ENCODE measurements around the gene FGGY. TPM values are rescaled to one million over a fixed set of nuclear protein-coding genes. Genes with fewer than 3 reads are reported as not detected.

FGGY gene
- total RNA-seq, 1 experiment from 2014 or later = 14.6 TPM

- Histone ChIP-seq H4K91ac (ENCODE audit: insufficient read length, low read depth, low read length) (no peak overlapping the region), H3T11ph (ENCODE audit: low read length) (no peak overlapping the region), H3K23ac (ENCODE audit: insufficient read length, low read depth, low read length) (no peak overlapping the region), H2AK5ac (ENCODE audit: insufficient read length, low read length) (no peak overlapping the region), H3K4me1 (ENCODE audit: insufficient read depth, low read length) (no peaks in the 10 kb centered on the region), H3K9me3 (ENCODE audit: control insufficient read depth, low read depth, low read length) (no peaks in the 10 kb centered on the region), H4K5ac (ENCODE audit: insufficient read length, low read depth, low read length) (no peak overlapping the region), H2BK15ac (ENCODE audit: low read depth, low read length) (no peak overlapping the region), H2BK120ac (ENCODE audit: low read depth, low read length, poor library complexity, severe bottlenecking) (no peak overlapping the region), H2BK12ac (ENCODE audit: insufficient read length, low read depth, low read length) (no peak overlapping the region), H2BK20ac (ENCODE audit: low read depth, low read length, poor library complexity, severe bottlenecking) (no peak overlapping the region), H3K18ac (ENCODE audit: insufficient read length, low read depth, low read length) (no peak overlapping the region), H3K79me1 (ENCODE audit: insufficient read depth, low read depth, low read length, poor library complexity, severe bottlenecking) (no peaks in the 10 kb centered on the region), H3K27me3 (ENCODE audit: insufficient read depth, low read length) (no peaks in the 10 kb centered on the region), H3K79me2 (ENCODE audit: insufficient read depth, low read length) (no peaks in the 10 kb centered on the region), H3K27ac (ENCODE audit: insufficient read length, low read depth, low read length) (no peak overlapping the region), H4K8ac (replicated peaks; ENCODE audit: insufficient read length, low read depth, low read length) (no peak overlapping the region), H3K4ac (ENCODE audit: low read depth, low read length) (no peak overlapping the region), H3K4me2 (ENCODE audit: insufficient read depth, insufficient read length, low read length) (no peak overlapping the region), H2AFZ (ENCODE audit: low read length) (no peak overlapping the region), H2BK5ac (ENCODE audit: insufficient read length, low read length) (no peak overlapping the region), H3K23me2 (ENCODE audit: insufficient read length, low read depth, low read length, poor library complexity, severe bottlenecking) (no peaks in the 10 kb centered on the region), H3K56ac (ENCODE audit: insufficient read length, low read depth, low read length) (no peak overlapping the region), H3K14ac (ENCODE audit: insufficient read depth, low read length) (no peak overlapping the region), H3K9ac (ENCODE audit: extremely low read depth, insufficient read length, low read length) (no peak overlapping the region), H4K20me1 (ENCODE audit: control insufficient read depth, insufficient read depth, insufficient read length) (no peaks in the 10 kb centered on the region)
- Mint-ChIP-seq H3K27ac (no peak overlapping the region), H3K9me3 (no peaks in the 10 kb centered on the region), H3K27me3 (ENCODE audit: low read depth) (no peaks in the 10 kb centered on the region), H3K36me3 (ENCODE audit: insufficient read depth in 1 of 3, low read depth in 3 of 3) (peaks cover 0 to under 1% (median 0%) of the 10 kb centered on the region in 3 experiments; a peak in 2 of 7 replicates), H3K4me3 (no peak overlapping the region), H3K4me1 (no peaks in the 10 kb centered on the region)
- WGBS (ENCODE audit: extremely low coverage, insufficient read length, low lambda C conversion rate) = no CpG with 5 or more reads among the region's 2 CpGs
- no peak for TF ChIP-seq CTCF (conservative IDR thresholded peaks at IDR 0.05)
- DNase-seq = no peak
Observed at GRCh38 chr1:59453297-59453968, 156.5 kb downstream of the FGGY start.
